Astrocyte (in vitro differentiated cells and primary cell): ENCODE data around the gene IGSF3. TPM values are rescaled to one million over a fixed set of nuclear protein-coding genes. Genes with fewer than 3 reads are reported as not detected.

Experiments
- DNase-seq: peaks from one replicate; pipeline ENCODE4 v3.0.0-alpha.2; 2010; ENCODE audit warnings: low read depth
- FAIRE-seq: peaks from 2 replicates; lab custom pipeline; 2011; peaks lifted over from hg19 to GRCh38; lab: Jason Lieb, UNC
- H2AFZ ChIP-seq: 2 replicates; pipeline ENCODE4 v1.6.0; 2012; ENCODE audit warnings: low read depth, low read length, inconsistent platforms
- H3K27ac ChIP-seq: 2 replicates; pipeline ENCODE4 v1.5.1; 2011; ENCODE audit warnings: low read depth, low read length, inconsistent platforms
- H3K27me3 ChIP-seq: 2 replicates; pipeline ENCODE4 v1.6.0; 2011; ENCODE audit warnings: low read length, inconsistent platforms; ENCODE audit not compliant: insufficient read depth
- H3K36me3 ChIP-seq: 2 replicates; pipeline ENCODE4 v1.5.1; 2011; ENCODE audit warnings: low read length, inconsistent platforms; ENCODE audit not compliant: insufficient read depth
- H3K4me1 ChIP-seq: 2 replicates; pipeline ENCODE4 v1.5.1; 2011; ENCODE audit warnings: low read length, inconsistent platforms; ENCODE audit not compliant: insufficient read depth
- H3K4me2 ChIP-seq: 2 replicates; pipeline ENCODE4 v1.6.0; 2012; ENCODE audit warnings: low read length, inconsistent platforms
- H3K4me3 ChIP-seq: 2 replicates; pipeline ENCODE4 v1.5.1; 2011; ENCODE audit warnings: low read depth, mild to moderate bottlenecking, low read length, inconsistent platforms; ENCODE audit not compliant: insufficient read depth
- H3K79me2 ChIP-seq: 2 replicates; pipeline ENCODE4 v1.6.0; 2012; ENCODE audit warnings: mild to moderate bottlenecking, low read length, inconsistent platforms; ENCODE audit not compliant: insufficient read depth
- H3K9ac ChIP-seq: 2 replicates; pipeline ENCODE4 v1.6.0; 2012; ENCODE audit warnings: mild to moderate bottlenecking, low read length, inconsistent platforms
- H3K9me3 ChIP-seq: 2 replicates; pipeline ENCODE4 v1.5.1; 2012; ENCODE audit warnings: low read depth, mild to moderate bottlenecking, low read length, inconsistent platforms; ENCODE audit not compliant: insufficient read depth
- H4K20me1 ChIP-seq: 2 replicates; pipeline ENCODE4 v1.6.0; 2012; ENCODE audit warnings: low read length, inconsistent platforms; ENCODE audit not compliant: insufficient read depth
- H3K27ac Mint-ChIP-seq: one replicate; pipeline ENCODE4 v1.8.0; 2021; ENCODE audit warnings: mild to moderate bottlenecking, mixed read lengths; ENCODE audit not compliant: unreplicated experiment
- H3K27me3 Mint-ChIP-seq: one replicate; pipeline ENCODE4 v1.8.0; 2021; ENCODE audit warnings: low read depth, mixed read lengths; ENCODE audit not compliant: unreplicated experiment
- H3K36me3 Mint-ChIP-seq: one replicate; pipeline ENCODE4 v1.8.0; 2021; ENCODE audit warnings: low read depth, mixed read lengths; ENCODE audit not compliant: unreplicated experiment
- H3K4me1 Mint-ChIP-seq: one replicate; pipeline ENCODE4 v1.8.0; 2021; ENCODE audit warnings: low read depth, mixed read lengths; ENCODE audit not compliant: unreplicated experiment
- H3K4me3 Mint-ChIP-seq: one replicate; pipeline ENCODE4 v1.8.0; 2021; ENCODE audit warnings: mild to moderate bottlenecking, moderate library complexity, mixed read lengths; ENCODE audit not compliant: unreplicated experiment
- H3K9me3 Mint-ChIP-seq: one replicate; pipeline ENCODE4 v1.8.0; 2021; ENCODE audit warnings: mild to moderate bottlenecking, mixed read lengths; ENCODE audit not compliant: unreplicated experiment
- CTCF ChIP-seq: IDR thresholded peaks from 2 replicates; pipeline ENCODE4 v1.5.1; 2011; ENCODE audit warnings: low read depth, mild to moderate bottlenecking, inconsistent platforms, low read length, moderate library complexity; ENCODE audit not compliant: insufficient read depth
- EZH2 ChIP-seq: IDR thresholded peaks from 2 replicates; pipeline ENCODE4 v1.6.1; 2012; ENCODE audit warnings: mild to moderate bottlenecking, low read length, inconsistent platforms; ENCODE audit not compliant: insufficient read depth
- total RNA-seq: library from RNA; stranded (reverse); gene quantifications from 2 replicates; pipeline ENCODE4 v1.2.1, GENCODE V29; 2021

The IGSF3 gene
- total RNA-seq, 1 donor from 2014 or later = 11.7 TPM

DNA sequence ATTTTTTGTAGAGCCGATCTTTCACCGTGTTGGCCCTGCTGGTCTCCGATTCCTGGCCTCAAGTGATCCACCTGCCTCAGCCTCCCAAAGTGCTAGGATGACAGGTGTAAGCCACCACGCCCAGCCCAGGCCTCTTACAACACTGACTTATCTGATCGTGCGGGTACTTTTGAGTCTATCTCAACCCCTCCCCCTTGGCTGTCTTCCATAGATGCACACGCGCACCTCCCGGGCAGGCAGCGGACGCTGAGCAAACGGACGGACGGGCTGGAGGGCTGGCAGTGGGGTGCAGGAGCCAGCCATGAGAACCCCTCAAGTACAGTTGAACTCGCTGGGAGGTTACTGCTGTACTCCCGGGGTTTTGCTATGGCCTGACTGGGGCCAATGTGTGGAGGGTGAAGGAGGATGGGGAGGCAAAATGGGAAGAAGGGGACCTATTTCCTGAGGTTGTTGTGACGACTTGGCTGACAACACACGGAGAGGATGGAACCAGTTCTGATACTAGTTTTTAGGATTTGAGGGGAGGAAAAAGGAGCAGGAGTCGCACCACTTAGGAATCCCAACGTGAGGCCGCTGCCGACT is 97.7 kb downstream of the IGSF3 start:
- H3K4me1 ChIP-seq = peaks cover 18% of the 10 kb centered on the region
- Mint-ChIP-seq H3K9me3 (no peaks in the 10 kb centered on the region), H3K27ac (peak overlapping the region; percentile 22), H3K27me3 (peaks cover 4% of the 10 kb centered on the region), H3K4me1 (peaks cover 25% of the 10 kb centered on the region), H3K4me3 (peak overlapping the region; percentile 89), H3K36me3 (peaks cover 2% of the 10 kb centered on the region)
- peaks cover 26% of the 10 kb centered on the region for H4K20me1 ChIP-seq
- H3K27me3 ChIP-seq = peaks cover 4% of the 10 kb centered on the region
- peak overlapping the region; percentile 13 for H3K27ac ChIP-seq
- no peaks in the 10 kb centered on the region for H3K36me3 ChIP-seq
- H3K4me3 ChIP-seq = peak overlapping the region; percentile 84
- peak overlapping the region; percentile 93 for H3K9ac ChIP-seq
- no peak for TF ChIP-seq CTCF
- no peak for TF ChIP-seq EZH2
- no peak for FAIRE-seq
- peak; percentile 20 for DNase-seq
- H2AFZ ChIP-seq = peak overlapping the region; percentile 89
- H3K9me3 ChIP-seq = no peaks in the 10 kb centered on the region
- peaks cover 38% of the 10 kb centered on the region for H3K79me2 ChIP-seq
- H3K4me2 ChIP-seq = peak overlapping the region; percentile 88

DNA sequence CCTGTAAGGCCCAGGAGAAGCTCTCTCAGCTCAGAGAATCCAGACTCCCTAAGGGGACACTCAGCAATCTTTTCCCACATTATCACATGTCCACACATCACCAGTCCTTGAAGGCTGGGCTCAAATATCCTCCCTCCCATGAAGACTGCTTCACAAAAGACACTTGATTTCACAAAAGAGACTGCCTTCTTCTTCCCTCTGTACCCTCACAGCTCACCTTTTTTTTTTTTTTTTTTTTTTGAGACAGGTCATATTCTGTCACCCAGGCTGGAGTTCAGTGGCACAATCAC is 98.2 kb downstream of the IGSF3 start:
- peaks cover 21% of the 10 kb centered on the region for H3K4me1 Mint-ChIP-seq
- no peak overlapping the region for H3K9ac ChIP-seq
- H4K20me1 ChIP-seq = peaks cover 30% of the 10 kb centered on the region
- H3K4me3 Mint-ChIP-seq = peak overlapping the region; percentile 89
- H3K36me3 Mint-ChIP-seq = peaks cover 2% of the 10 kb centered on the region
- peaks cover 4% of the 10 kb centered on the region for H3K27me3 Mint-ChIP-seq
- H3K4me3 ChIP-seq = no peak overlapping the region
- peak overlapping the region; percentile 88 for H3K4me2 ChIP-seq
- no peak for TF ChIP-seq EZH2
- no peak for TF ChIP-seq CTCF
- no peak for DNase-seq
- H2AFZ ChIP-seq = no peak overlapping the region
- no peak overlapping the region for H3K27ac Mint-ChIP-seq
- peaks cover 18% of the 10 kb centered on the region for H3K4me1 ChIP-seq
- H3K9me3 ChIP-seq = no peaks in the 10 kb centered on the region
- no peak overlapping the region for H3K27ac ChIP-seq
- FAIRE-seq = no peak
- peaks cover 4% of the 10 kb centered on the region for H3K27me3 ChIP-seq
- no peaks in the 10 kb centered on the region for H3K36me3 ChIP-seq
- peaks cover 44% of the 10 kb centered on the region for H3K79me2 ChIP-seq
- no peaks in the 10 kb centered on the region for H3K9me3 Mint-ChIP-seq

- no peaks in the 10 kb centered on the region for H3K9me3 ChIP-seq
- no peak overlapping the region for H2AFZ ChIP-seq
- peaks cover 4% of the 10 kb centered on the region for H3K27me3 Mint-ChIP-seq
- no peak for DNase-seq
- no peak overlapping the region for H3K4me2 ChIP-seq
- H3K79me2 ChIP-seq = peaks cover 46% of the 10 kb centered on the region
- H3K27ac Mint-ChIP-seq = no peak overlapping the region
- H3K27ac ChIP-seq = no peak overlapping the region
- no peak overlapping the region for H3K9ac ChIP-seq
- H3K36me3 ChIP-seq = no peaks in the 10 kb centered on the region
- H4K20me1 ChIP-seq = peaks cover 30% of the 10 kb centered on the region
- H3K4me3 Mint-ChIP-seq = peak overlapping the region; percentile 89
- no peaks in the 10 kb centered on the region for H3K9me3 Mint-ChIP-seq
- FAIRE-seq = no peak
- H3K36me3 Mint-ChIP-seq = peaks cover 3% of the 10 kb centered on the region
- H3K4me1 ChIP-seq = peaks cover 18% of the 10 kb centered on the region
- H3K27me3 ChIP-seq = peaks cover 4% of the 10 kb centered on the region
- no peak overlapping the region for H3K4me3 ChIP-seq
- TF ChIP-seq CTCF (no peak), EZH2 (no peak)
- H3K4me1 Mint-ChIP-seq = peaks cover 16% of the 10 kb centered on the region
Measured at GRCh38 chr1:116568662-116569380, 98.7 kb downstream of the IGSF3 start.
